Mononuclear cell (primary cell): ENCODE measurements around the gene METTL25B. TPM values are rescaled to one million over a fixed set of nuclear protein-coding genes. Genes with fewer than 3 reads are reported as not detected.

Source experiments
- H3K27me3 ChIP-seq: 2 replicates; pipeline ENCODE4 v1.6.0; 2011; ENCODE audit warnings: low read length, control low read depth; ENCODE audit not compliant: insufficient read depth
- H3K4me1 ChIP-seq: 2 replicates; pipeline ENCODE4 v1.5.1; 2011; ENCODE audit warnings: mild to moderate bottlenecking, low read length, control low read depth; ENCODE audit not compliant: insufficient read depth
- H3K4me3 ChIP-seq: 2 replicates; pipeline ENCODE4 v1.5.1; 2011; ENCODE audit warnings: mild to moderate bottlenecking, low read length, moderate library complexity
- H3K9me3 ChIP-seq: 2 replicates; pipeline ENCODE4 v1.5.1; 2011; ENCODE audit warnings: low read depth, mild to moderate bottlenecking, control low read depth, low read length
- total RNA-seq: library from RNA; depleted of rRNA; stranded (reverse); fragments of >200 nt; gene quantifications from one replicate; pipeline ENCODE4 v1.2.3, GENCODE V29; 2012

Gene METTL25B
- total RNA-seq, 1 donor = 5.0 TPM

- no peaks in the 10 kb centered on the region for H3K9me3 ChIP-seq
- H3K4me3 ChIP-seq = no peak overlapping the region
- H3K27me3 ChIP-seq = no peaks in the 10 kb centered on the region
- peaks cover 10% of the 10 kb centered on the region for H3K4me1 ChIP-seq
These were observed 48.7 kb downstream of the METTL25B start for GRCh38 chr1:156776942-156777341.

DNA sequence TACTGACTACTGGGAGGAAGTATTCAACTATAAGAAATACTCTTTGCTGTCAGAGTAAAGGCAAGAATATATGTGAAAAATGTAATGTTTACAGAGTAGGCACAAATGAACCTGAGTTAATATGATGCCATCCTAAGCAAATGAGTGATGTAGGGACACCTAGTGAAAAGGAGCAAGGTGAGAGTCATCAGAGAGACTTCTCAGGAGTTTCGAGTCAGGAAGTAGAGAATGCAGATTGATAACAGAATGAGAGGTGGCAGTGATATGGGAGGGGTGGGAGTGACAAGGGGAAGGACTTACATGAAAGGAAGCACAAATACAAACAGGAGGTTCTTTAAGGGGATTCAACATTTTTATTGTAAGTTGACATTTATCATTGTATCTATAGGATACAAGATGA is 49.3 kb downstream of the METTL25B start:
- H3K9me3 ChIP-seq = no peaks in the 10 kb centered on the region
- no peaks in the 10 kb centered on the region for H3K27me3 ChIP-seq
- H3K4me3 ChIP-seq = no peak overlapping the region
- peaks cover 10% of the 10 kb centered on the region for H3K4me1 ChIP-seq

GRCh38 chr1:156781585-156782186 is 53.4 kb downstream of the METTL25B start:
- Histone ChIP-seq H3K9me3 (no peaks in the 10 kb centered on the region), H3K4me1 (peaks cover 3% of the 10 kb centered on the region), H3K27me3 (no peaks in the 10 kb centered on the region), H3K4me3 (no peak overlapping the region)

DNA sequence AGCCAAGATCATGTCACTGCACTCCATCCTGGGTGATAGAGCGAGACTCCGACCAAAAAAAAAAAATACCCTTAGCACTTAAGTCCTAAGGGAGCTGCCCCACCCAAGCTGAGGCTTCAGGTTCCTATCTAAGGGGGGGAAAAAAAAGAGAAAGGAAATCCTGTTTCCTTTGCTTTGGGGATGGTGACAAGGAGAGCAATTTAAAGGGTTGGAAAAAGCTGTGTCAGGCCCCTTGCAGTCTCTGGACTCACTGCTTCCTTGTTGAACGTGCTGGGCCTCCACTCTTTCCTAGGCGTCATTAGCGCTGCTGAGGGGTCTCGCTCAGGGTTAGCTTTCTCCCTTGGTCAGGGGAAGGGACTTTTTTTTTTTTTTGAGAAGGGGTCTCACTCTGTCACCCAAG is 57.2 kb downstream of the METTL25B start:
- Histone ChIP-seq H3K27me3 (no peaks in the 10 kb centered on the region), H3K4me1 (no peaks in the 10 kb centered on the region), H3K4me3 (no peak overlapping the region), H3K9me3 (no peaks in the 10 kb centered on the region)

Other genes with a start within 250 kb of the METTL25B start
- gene MEF2D, start 227.7 kb upstream of the METTL25B start, total RNA-seq = 52.7 TPM
- 0.10 TPM for gene IQGAP3, start 155.9 kb upstream of the METTL25B start, total RNA-seq
- gene TTC24, start 148.7 kb upstream of the METTL25B start, total RNA-seq = 1.2 TPM
- 23.9 TPM for gene NAXE, start 136.7 kb upstream of the METTL25B start, total RNA-seq
- gene GPATCH4, start 127.0 kb upstream of the METTL25B start, total RNA-seq = 15.0 TPM
- 0.21 TPM for gene HAPLN2, start 109.1 kb upstream of the METTL25B start, total RNA-seq
- not detected for gene BCAN, start 86.4 kb upstream of the METTL25B start, total RNA-seq
- not detected for gene NES, start 51.1 kb upstream of the METTL25B start, total RNA-seq
- 0.42 TPM for gene CRABP2, start 22.9 kb upstream of the METTL25B start, total RNA-seq
- 36.0 TPM for gene ISG20L2, start 297 bp downstream of the METTL25B start, total RNA-seq
- 3.9 TPM for gene MRPL24, start 12.6 kb downstream of the METTL25B start, total RNA-seq
- 98.9 TPM for gene HDGF, start 23.2 kb downstream of the METTL25B start, total RNA-seq
- gene PRCC, start 39.1 kb downstream of the METTL25B start, total RNA-seq = 19.6 TPM
- 19.1 TPM for gene SH2D2A, start 88.4 kb downstream of the METTL25B start, total RNA-seq
- not detected for gene INSRR, start 130.6 kb downstream of the METTL25B start, total RNA-seq
- 0.31 TPM for gene NTRK1, start 132.4 kb downstream of the METTL25B start, total RNA-seq
- gene PEAR1, start 165.2 kb downstream of the METTL25B start, total RNA-seq = 1.7 TPM
- not detected for gene LRRC71, start 192.2 kb downstream of the METTL25B start, total RNA-seq